GM12878 (cell line): ENCODE measurements around the gene TMED7. TPM values are rescaled to one million over a fixed set of nuclear protein-coding genes. Genes with fewer than 3 reads are reported as not detected.
A peak's percentile ranks its signal among the peaks of the same experiment; 100 is the strongest.

Experiments used
- ATAC-seq: fragments of 200-7000 bp; cut with Tn5 transposase; 3 replicates; pipeline ENCODE4 v1.9.1; 2020; ENCODE audit warnings: mild to moderate bottlenecking, moderate library complexity
- BruUV-seq: library from RNA; stranded (reverse); fragments of 400-500 nt; replicated peaks from 2 replicates; lab custom pipeline; 2021; lab: Mats Ljungman, UMichigan
- CTCF ChIA-PET: fragments of 300-600 bp; sonication (Branson Sonifier 250); formaldehyde crosslinking; extraction: SDS; loops from one replicate; lab custom pipeline; 2021; ENCODE audit warnings: inconsistent platforms; lab: Yijun Ruan, JAX
- POLR2A ChIA-PET: fragments of 350-600 bp; formaldehyde crosslinking; extraction: SDS; loops from one replicate; lab custom pipeline; 2021; ENCODE audit warnings: inconsistent platforms; lab: Charles Lee
- RAD21 ChIA-PET: fragments of 300-600 bp; sonication (Branson Sonifier 250); formaldehyde crosslinking; loops from one replicate; lab custom pipeline; 2023; ENCODE audit warnings: antibody characterized with exemption; ENCODE audit not compliant: unreplicated experiment; lab: Charles Lee
- SMC1A ChIA-PET: fragments of 300-600 bp; sonication (Branson Sonifier 250); formaldehyde crosslinking; loops from one replicate; lab custom pipeline; 2023; ENCODE audit not compliant: unreplicated experiment, uncharacterized antibody; lab: Charles Lee
- DNase-seq: peaks from one replicate; pipeline ENCODE4 v3.0.0-alpha.2; 2011; ENCODE audit warnings: low read depth, low spot score
- FAIRE-seq: peaks from 3 replicates; lab custom pipeline; 2011; peaks lifted over from hg19 to GRCh38; lab: Jason Lieb, UNC
- H2AFZ ChIP-seq: 2 replicates; pipeline ENCODE4 v1.6.0; 2011; ENCODE audit warnings: low read depth, low read length, control low read depth; ENCODE audit not compliant: control insufficient read depth
- H3K27ac ChIP-seq: 2 replicates; pipeline ENCODE4 v1.5.1; 2011; ENCODE audit warnings: control low read depth; ENCODE audit not compliant: control insufficient read depth, insufficient read depth
- H3K27me3 ChIP-seq, 2 experiments: replicated peaks in 1 of 2; 2 replicates each; pipeline versions ENCODE4 v1.6.0 to v1.6.1; 2011; ENCODE audit warnings: low read length in 1 of 2; ENCODE audit not compliant: control insufficient read depth in 2 of 2, insufficient read depth in 2 of 2
- H3K36me3 ChIP-seq, 2 experiments: 2 replicates each; pipeline ENCODE4 v1.5.1; 2011; ENCODE audit warnings: low read length in 1 of 2; ENCODE audit not compliant: control insufficient read depth in 2 of 2, insufficient read depth in 2 of 2
- H3K4me1 ChIP-seq: 2 replicates; pipeline ENCODE4 v1.6.1; 2011; ENCODE audit warnings: mild to moderate bottlenecking, low read length, moderate library complexity, mixed read lengths; ENCODE audit not compliant: control insufficient read depth, insufficient read depth
- H3K4me2 ChIP-seq: 2 replicates; pipeline ENCODE4 v1.6.0; 2011; ENCODE audit warnings: control low read depth; ENCODE audit not compliant: control insufficient read depth, insufficient read depth
- H3K4me3 ChIP-seq: fragments of 200-600 bp; sonication (generic); 2 replicates; pipeline ENCODE4 v1.5.1; 2016
- H3K79me2 ChIP-seq: 2 replicates; pipeline ENCODE4 v1.6.0; 2011; ENCODE audit warnings: low read length; ENCODE audit not compliant: control insufficient read depth, insufficient read depth
- H3K9ac ChIP-seq: 2 replicates; pipeline ENCODE4 v1.8.0; 2011; ENCODE audit warnings: low read length, control low read depth, mixed read lengths; ENCODE audit not compliant: control insufficient read depth, insufficient read depth
- H3K9me3 ChIP-seq: replicated peaks from 3 replicates; pipeline ENCODE4 v1.5.1; 2011; ENCODE audit warnings: mild to moderate bottlenecking, low read length; ENCODE audit not compliant: control insufficient read depth, insufficient read depth
- H4K20me1 ChIP-seq: 2 replicates; pipeline ENCODE4 v1.6.0; 2011; ENCODE audit not compliant: control insufficient read depth, insufficient read depth
- ATF3 ChIP-seq: IDR thresholded peaks from 2 replicates; pipeline ENCODE4 v1.6.1; 2011; ENCODE audit warnings: low read depth, mild to moderate bottlenecking, low read length, moderate library complexity, borderline replicate concordance; ENCODE audit errors: extremely low read depth
- EP300 ChIP-seq, 2 experiments: fragments of 150-350 bp in 1 of 2; IDR thresholded peaks; 2 replicates each; pipeline ENCODE4 v1.6.1; 2011 to 2012; ENCODE audit warnings: low read depth in 2 of 2, low read length in 2 of 2, borderline replicate concordance in 1 of 2, improper control_type of control experiment in 1 of 2, inconsistent platforms in 1 of 2; ENCODE audit not compliant: control insufficient read depth in 1 of 2
- NFYB ChIP-seq: IDR thresholded peaks from 2 replicates; pipeline ENCODE4 v1.6.1; 2011; ENCODE audit warnings: low read depth, mild to moderate bottlenecking, low read length, improper control_type of control experiment, moderate library complexity; ENCODE audit not compliant: insufficient read depth
- SPI1 ChIP-seq: IDR thresholded peaks from 2 replicates; pipeline ENCODE4 v1.6.1; 2011; ENCODE audit warnings: low read depth, mild to moderate bottlenecking, low read length, moderate library complexity, borderline replicate concordance; ENCODE audit not compliant: insufficient read depth
- YY1 ChIP-seq: IDR thresholded peaks from 2 replicates; pipeline ENCODE4 v1.6.1; 2011; ENCODE audit warnings: low read depth, mild to moderate bottlenecking, low read length
- ZNF622 ChIP-seq: fragments of 450-650 bp; IDR thresholded peaks from 2 replicates; pipeline ENCODE4 v1.6.1; 2017; ENCODE audit warnings: mild to moderate bottlenecking, inconsistent platforms
- WGBS: methylation state at CpG from one replicate; pipeline ENCODE4 v1.1.6; 2016; ENCODE audit warnings: low lambda C conversion rate; ENCODE audit not compliant: insufficient replicate concordance, insufficient coverage; ENCODE audit errors: missing lambda C conversion rate; 5-methylcytosine and 5-hydroxymethylcytosine counted together
- in situ Hi-C: fragments of 300-500 bp; cut with MboI; formaldehyde crosslinking; loops from 9 replicates; pipeline ENCODE4 v1.14.3; 2018; ENCODE audit warnings: mixed read lengths
- intact Hi-C: fragments of 100-400 bp; cut with micrococcal nuclease; formaldehyde crosslinking; loops from one replicate; pipeline ENCODE4 v1.14.2; 2022; ENCODE audit not compliant: unreplicated experiment
- polyA plus RNA-seq, 11 experiments: library from polyadenylated mRNA; depleted of rRNA in 4 of 11; unstranded in 6 of 11; stranded (reverse) in 5 of 11; fragments of >200 nt; fragmentation: Nextera tagmentation in 4 of 11; fragmentation: Illumina TruSeq in 1 of 11; extraction: Ambion mirVana in 4 of 11; extraction: Trizol in 1 of 11; gene quantifications; 1 replicate in 1 of 11; 2 replicates in 10 of 11; pipeline versions ENCODE4 v1.2.1 to v1.2.3, GENCODE V29; 2011 to 2016; ENCODE audit warnings: inconsistent platforms in 2 of 11, missing spikeins in 2 of 11, low read depth in 1 of 11
- total RNA-seq, 4 experiments: library from RNA; depleted of rRNA in 3 of 4; stranded (reverse); fragments of >200 nt in 3 of 4; fragmentation: Illumina TruSeq in 1 of 4; extraction: Trizol in 1 of 4; gene quantifications; 2 replicates each; pipeline versions ENCODE4 v1.2.1 to v1.2.3, GENCODE V29; 2013 to 2021

Gene TMED7
- total and polyA plus RNA-seq, 10 of the 15 experiments (the other 5 are each of a cell fraction or from before 2014, with no cell fraction given) = 8.0 to 37.3 (median 25.2) TPM

GRCh38 chr5:115624994-115625393 is 842 bp downstream of the TMED7 start:
- POLR2A ChIA-PET = interaction anchor here (0.6 to 4.0 kb wide), 10 partner anchors 8 to 93 kb away, joined by 3 to 27 read pairs (median 7); partner anchors contain the start of gene TICAM2
- Histone ChIP-seq H3K36me3 (peaks cover 0 to 14% of the 10 kb centered on the region in 2 experiments; a peak in 2 of 4 replicates), H3K27me3 (no peaks in the 10 kb centered on the region), H3K27ac (peak overlapping the region; percentile 86), H2AFZ (no peak overlapping the region; the same call in 1 of the 2 replicates), H3K9ac (peak overlapping the region; percentile 90), H3K4me2 (peak overlapping the region; percentile 90), H3K4me1 (peaks cover 5% of the 10 kb centered on the region; the same call in 1 of the 2 replicates), H3K9me3 (no peaks in the 10 kb centered on the region), H3K79me2 (peaks cover 61% of the 10 kb centered on the region), H4K20me1 (peaks cover 3% of the 10 kb centered on the region; the same call in 1 of the 2 replicates), H3K4me3 (peak overlapping the region; percentile 91)
- DNase-seq (no peak), FAIRE-seq (no peak), ATAC-seq (peak; percentile 4; the same call in 1 of the 3 replicates)
- no peak for TF ChIP-seq NFYB
- no peak for TF ChIP-seq SPI1
- peak; percentile 68 for TF ChIP-seq YY1
- TF ChIP-seq ATF3 = no peak
- no peak for TF ChIP-seq EP300 (IDR thresholded peaks at IDR 0.05; ENCODE audit: borderline replicate concordance in 1 of 2, control insufficient read depth in 1 of 2, low read depth in 2 of 2, low read length in 2 of 2)
- TF ChIP-seq ZNF622 = no peak
- in situ Hi-C loops = no loop called here
- intact Hi-C loops = loop anchor here (2.0 kb wide), 1 partner anchor 18 kb away; no protein-coding TSS in a partner anchor
- CTCF ChIA-PET = interaction anchor here (0.6 to 3.6 kb wide), 14 partner anchors 10 to 456 kb away, joined by 3 to 27 read pairs (median 6); partner anchors contain the start of genes ARL14EPL and TICAM2
- WGBS = 3% methylated on average over 3 of the region's 3 CpGs
- SMC1A ChIA-PET = interaction anchor here (0.8 to 4.9 kb wide), 19 partner anchors 10 to 451 kb away, joined by 3 to 47 read pairs (median 5); partner anchors contain the start of genes FEM1C and TICAM2
- RAD21 ChIA-PET = interaction anchor here (0.7 to 2.3 kb wide), 24 partner anchors 9 to 452 kb away, joined by 3 to 12 read pairs (median 4); partner anchors contain the start of genes FEM1C and TICAM2
- no TSS peak for BruUV-seq
